H1 (cell line): ENCODE measurements around the gene DGCR6. TPM values are rescaled to one million over a fixed set of nuclear protein-coding genes. Genes with fewer than 3 reads are reported as not detected.
"Not testable (repeated sequence)": the region's sequence is repeated elsewhere in the genome, so short reads cannot be mapped to it uniquely, and the experiment has no call there.

Experiments
- CTCF ChIA-PET: fragments of 300-600 bp; sonication (Branson Sonifier 250); formaldehyde crosslinking; loops from one replicate; lab custom pipeline; 2021; ENCODE audit not compliant: partially characterized antibody; lab: Charles Lee
- POLR2A ChIA-PET: fragments of 300-600 bp; sonication (Branson Sonifier 250); formaldehyde crosslinking; loops from one replicate; lab custom pipeline; 2021; ENCODE audit warnings: inconsistent platforms; ENCODE audit not compliant: partially characterized antibody; lab: Charles Lee
- DNase-seq, 2 experiments: peaks; one replicate each; pipeline versions ENCODE4 v3.0.0 to v3.0.0-alpha.2; 2010 to 2022; ENCODE audit warnings: low spot score in 2 of 2, low read depth in 1 of 2, mixed read lengths in 1 of 2
- FAIRE-seq: peaks from 2 replicates; lab custom pipeline; 2011; peaks lifted over from hg19 to GRCh38; lab: Jason Lieb, UNC
- H2AFZ ChIP-seq: 2 replicates; pipeline ENCODE4 v1.8.1; 2012; ENCODE audit warnings: low read length, inconsistent platforms
- H2AK5ac ChIP-seq: 2 replicates; pipeline ENCODE4 v1.6.1; 2013; ENCODE audit warnings: low read depth, low read length
- H2BK120ac ChIP-seq: replicated peaks from 2 replicates; pipeline ENCODE3; 2013; ENCODE audit warnings: low read depth, low read length, inconsistent platforms
- H2BK12ac ChIP-seq: 2 replicates; pipeline ENCODE4 v1.6.1; 2013; ENCODE audit warnings: low read depth, low read length
- H2BK15ac ChIP-seq: 2 replicates; pipeline ENCODE4 v1.6.1; 2013; ENCODE audit warnings: low read length
- H2BK20ac ChIP-seq: 2 replicates; pipeline ENCODE4 v1.6.1; 2013; ENCODE audit warnings: low read length
- H2BK5ac ChIP-seq: 2 replicates; pipeline ENCODE4 v1.6.1; 2013; ENCODE audit warnings: low read depth, low read length
- H3K14ac ChIP-seq: 2 replicates; pipeline ENCODE4 v1.6.1; 2013; ENCODE audit warnings: inconsistent platforms; ENCODE audit not compliant: insufficient read length
- H3K18ac ChIP-seq: 2 replicates; pipeline ENCODE4 v1.6.1; 2013; ENCODE audit warnings: low read length; ENCODE audit errors: extremely low read depth
- H3K23ac ChIP-seq: 2 replicates; pipeline ENCODE4 v1.6.1; 2013; ENCODE audit warnings: inconsistent platforms; ENCODE audit not compliant: insufficient read length
- H3K23me2 ChIP-seq: 2 replicates; pipeline ENCODE4 v1.6.1; 2013; ENCODE audit warnings: low read depth, low read length
- H3K27ac ChIP-seq: 2 replicates; pipeline ENCODE4 v1.6.1; 2011; ENCODE audit warnings: low read depth, low read length, inconsistent platforms
- H3K27me3 ChIP-seq, 4 experiments: replicated peaks in 1 of 4; 1 replicate in 1 of 4; 2 replicates in 3 of 4; pipeline versions ENCODE4 v1.6.1 to v1.8.1; 2011 to 2013; ENCODE audit warnings: low read length in 3 of 4, mild to moderate bottlenecking in 3 of 4, inconsistent platforms in 2 of 4, mixed read lengths in 2 of 4, moderate library complexity in 1 of 4; ENCODE audit not compliant: control insufficient read depth in 3 of 4, insufficient read depth in 3 of 4; ENCODE audit errors: extremely low read depth in 1 of 4
- H3K36me3 ChIP-seq, 4 experiments: 2 replicates each; pipeline versions ENCODE4 v1.6.1 to v1.8.1; 2011 to 2013; ENCODE audit warnings: mild to moderate bottlenecking in 4 of 4, low read length in 3 of 4, moderate library complexity in 2 of 4, control low read depth in 1 of 4, inconsistent platforms in 1 of 4; ENCODE audit not compliant: insufficient read depth in 4 of 4, control insufficient read depth in 2 of 4
- H3K4ac ChIP-seq: replicated peaks from 2 replicates; pipeline ENCODE3; 2013; ENCODE audit warnings: low read length, low read depth, mixed read lengths, inconsistent platforms; ENCODE audit not compliant: insufficient read length
- H3K4me1 ChIP-seq, 4 experiments: replicated peaks in 1 of 4; 1 replicate in 1 of 4; 2 replicates in 3 of 4; pipeline versions ENCODE4 v1.6.1 to v1.8.1; 2011 to 2013; ENCODE audit warnings: low read length in 3 of 4, inconsistent platforms in 2 of 4, mixed read lengths in 1 of 4; ENCODE audit not compliant: insufficient read depth in 4 of 4, control insufficient read depth in 3 of 4
- H3K4me2 ChIP-seq, 2 experiments: 2 replicates each; pipeline versions ENCODE4 v1.6.1 to v1.8.1; 2011 to 2013; ENCODE audit warnings: low read depth in 2 of 2, low read length in 2 of 2, control low read depth in 1 of 2, inconsistent platforms in 1 of 2, mild to moderate bottlenecking in 1 of 2; ENCODE audit not compliant: insufficient read depth in 1 of 2
- H3K4me3 ChIP-seq, 4 experiments: fragments of 200-600, 300-600 bp in 1 of 4; sonication (generic), shearing (Covaris generic), sonication (Bioruptor Twin) in 1 of 4; 2 replicates each; pipeline versions ENCODE4 v1.5.1 to v1.8.1; 2011 to 2016; ENCODE audit warnings: low read length in 4 of 4, low read depth in 3 of 4, control low read depth in 2 of 4, inconsistent platforms in 2 of 4, mild to moderate bottlenecking in 2 of 4, mixed read lengths in 1 of 4, moderate library complexity in 1 of 4; ENCODE audit not compliant: insufficient read depth in 2 of 4; ENCODE audit errors: extremely low read depth in 1 of 4
- H3K56ac ChIP-seq: replicated peaks from 2 replicates; pipeline ENCODE3; 2013; ENCODE audit warnings: low read depth, mild to moderate bottlenecking, mixed read lengths, low read length, inconsistent platforms; ENCODE audit not compliant: insufficient read length
- H3K79me1 ChIP-seq: 2 replicates; pipeline ENCODE4 v1.6.1; 2013; ENCODE audit warnings: low read depth, low read length, control low read depth
- H3K79me2 ChIP-seq, 2 experiments: 2 replicates each; pipeline versions ENCODE4 v1.6.1 to v1.8.1; 2012 to 2013; ENCODE audit warnings: low read length in 2 of 2, mild to moderate bottlenecking in 2 of 2, inconsistent platforms in 1 of 2; ENCODE audit not compliant: insufficient read depth in 2 of 2, control insufficient read depth in 1 of 2
- H3K9ac ChIP-seq, 4 experiments: replicated peaks in 1 of 4; 1 replicate in 1 of 4; 2 replicates in 3 of 4; pipeline versions ENCODE4 v1.6.1 to v1.8.1; 2011 to 2013; ENCODE audit warnings: low read depth in 3 of 4, low read length in 3 of 4, control low read depth in 2 of 4, mild to moderate bottlenecking in 2 of 4, moderate library complexity in 2 of 4, inconsistent platforms in 1 of 4; ENCODE audit errors: extremely low read depth in 1 of 4
- H3K9me3 ChIP-seq, 2 experiments: 2 replicates each; pipeline versions ENCODE4 v1.6.1 to v1.8.1; 2012 to 2013; ENCODE audit warnings: mild to moderate bottlenecking in 2 of 2, moderate library complexity in 2 of 2, control low read depth in 1 of 2, inconsistent platforms in 1 of 2, low read depth in 1 of 2, low read length in 1 of 2, mixed read lengths in 1 of 2; ENCODE audit not compliant: insufficient read depth in 2 of 2
- H4K20me1 ChIP-seq, 2 experiments: replicated peaks in 1 of 2; 2 replicates each; pipeline versions ENCODE3 to v1.8.1; 2011 to 2013; ENCODE audit warnings: inconsistent platforms in 2 of 2, low read length in 2 of 2, mild to moderate bottlenecking in 1 of 2; ENCODE audit not compliant: insufficient read depth in 2 of 2, control insufficient read depth in 1 of 2
- H4K5ac ChIP-seq: 2 replicates; pipeline ENCODE4 v1.6.1; 2013; ENCODE audit warnings: low read length, low read depth, mixed read lengths, inconsistent platforms; ENCODE audit not compliant: insufficient read length
- H4K8ac ChIP-seq: 2 replicates; pipeline ENCODE4 v1.8.0; 2013; ENCODE audit warnings: mild to moderate bottlenecking, moderate library complexity, low read length, inconsistent platforms; ENCODE audit not compliant: insufficient read depth; ENCODE audit errors: extremely low read depth
- H4K91ac ChIP-seq: replicated peaks from 2 replicates; pipeline ENCODE3; 2013; ENCODE audit warnings: low read length, mixed read lengths, inconsistent platforms; ENCODE audit not compliant: insufficient read length
- WGBS, 2 experiments: shearing (Covaris generic) in 1 of 2; methylation state at CpG; one replicate each; pipeline versions ENCODE4 v1.1.6 to v1.1.7; 2013 to 2015; ENCODE audit warnings: low lambda C conversion rate in 2 of 2, mixed read lengths in 2 of 2, inconsistent platforms in 1 of 2, low coverage in 1 of 2, missing lambda C conversion rate in 1 of 2; ENCODE audit not compliant: insufficient replicate concordance in 2 of 2, insufficient coverage in 1 of 2, insufficient read length in 1 of 2; ENCODE audit errors: extremely low coverage in 1 of 2, missing lambda C conversion rate in 1 of 2; 5-methylcytosine and 5-hydroxymethylcytosine counted together
- polyA plus RNA-seq, 7 experiments: library from polyadenylated mRNA; depleted of rRNA in 3 of 7; stranded (reverse) in 5 of 7; unstranded in 2 of 7; fragments of >200 nt in 5 of 7; fragments of 200-250 nt in 2 of 7; gene quantifications; 1 replicate in 5 of 7; 2 replicates in 1 of 7; 4 replicates in 1 of 7; pipeline versions ENCODE4 v1.2.1 to v1.2.3, GENCODE V29; 2011 to 2013; ENCODE audit warnings: missing spikeins in 2 of 7, mixed read lengths in 2 of 7
- total RNA-seq: library from RNA; stranded (reverse); fragmentation: NEBNext Ultra II Directional; extraction: Animal tissue kit (Norgen Biotek cat#: 25700); gene quantifications from 2 replicates; pipeline ENCODE4 v1.2.1, GENCODE V29; 2021

Gene DGCR6
- total and polyA plus RNA-seq, 2 of the 8 experiments (the other 6 are each of a cell fraction or from before 2014, with no cell fraction given) = 0.82 to 1.7 TPM

DNA sequence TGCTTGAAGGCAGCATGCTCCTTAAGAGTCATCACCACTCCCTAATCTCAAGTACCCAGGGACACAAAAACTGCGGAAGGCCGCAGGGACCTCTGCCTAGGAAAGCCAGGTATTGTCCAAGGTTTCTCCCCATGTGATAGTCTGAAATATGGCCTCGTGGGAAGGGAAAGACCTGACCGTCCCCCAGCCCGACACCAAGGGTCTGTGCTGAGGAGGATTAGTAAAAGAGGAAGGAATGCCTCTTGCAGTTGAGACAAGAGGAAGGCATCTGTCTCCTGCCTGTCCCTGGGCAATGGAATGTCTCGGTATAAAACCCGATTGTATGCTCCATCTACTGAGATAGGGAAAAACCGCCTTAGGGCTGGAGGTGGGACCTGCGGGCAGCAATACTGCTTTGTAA is 41.0 kb downstream of the DGCR6 start:
- H3K79me1 ChIP-seq, CTCF ChIA-PET, H2BK20ac ChIP-seq, H3K9ac ChIP-seq, H3K4ac ChIP-seq, H2AFZ ChIP-seq, H2BK5ac ChIP-seq, H2BK12ac ChIP-seq, H4K91ac ChIP-seq, H3K14ac ChIP-seq, H4K20me1 ChIP-seq, H4K5ac ChIP-seq, H3K56ac ChIP-seq, H2BK15ac ChIP-seq, H4K8ac ChIP-seq, H3K27ac ChIP-seq, H2AK5ac ChIP-seq, H3K4me1 ChIP-seq, H3K23me2 ChIP-seq, H3K23ac ChIP-seq, H2BK120ac ChIP-seq, FAIRE-seq, DNase-seq, H3K9me3 ChIP-seq, H3K79me2 ChIP-seq, H3K4me2 ChIP-seq, H3K4me3 ChIP-seq, H3K27me3 ChIP-seq, H3K18ac ChIP-seq, POLR2A ChIA-PET: not testable (repeated sequence)
- WGBS, 2 experiments = 51% methylated on average over 3 of the region's 9 CpGs; no CpG with 5 or more reads in 1 of the 2 experiments
- peaks cover 0 to 12% (median 0%) of the 10 kb centered on the region in 4 experiments; a peak in 2 of 8 replicates for H3K36me3 ChIP-seq
